ENCODE data around the gene THUMPD1.

- TF ChIP-seq CTCF (IDR thresholded peaks at IDR 0.05) (no peak), POLR2A (IDR thresholded peaks at IDR 0.05) (no peak)
Measured at GRCh38 chr16:20744922-20745440, 3.4 kb upstream of the THUMPD1 start.

All from Peyer's patch (tissue), 4 donors.